ENCODE results near the gene FHIT.

The FHIT gene

GRCh38 chr3:60810881-60811280 is 440.4 kb downstream of the FHIT start:
- in situ Hi-C loops (cut with HindIII; ENCODE audit: low sequenced_read_pairs) = no loop called here
- H3K4me3 ChIP-seq (ENCODE audit: low read depth, low read length) = no peak overlapping the region
- no peak for TF ChIP-seq CTCF (IDR thresholded peaks at IDR 0.05; ENCODE audit: low read depth, low read length, missing control alignments)

DNA sequence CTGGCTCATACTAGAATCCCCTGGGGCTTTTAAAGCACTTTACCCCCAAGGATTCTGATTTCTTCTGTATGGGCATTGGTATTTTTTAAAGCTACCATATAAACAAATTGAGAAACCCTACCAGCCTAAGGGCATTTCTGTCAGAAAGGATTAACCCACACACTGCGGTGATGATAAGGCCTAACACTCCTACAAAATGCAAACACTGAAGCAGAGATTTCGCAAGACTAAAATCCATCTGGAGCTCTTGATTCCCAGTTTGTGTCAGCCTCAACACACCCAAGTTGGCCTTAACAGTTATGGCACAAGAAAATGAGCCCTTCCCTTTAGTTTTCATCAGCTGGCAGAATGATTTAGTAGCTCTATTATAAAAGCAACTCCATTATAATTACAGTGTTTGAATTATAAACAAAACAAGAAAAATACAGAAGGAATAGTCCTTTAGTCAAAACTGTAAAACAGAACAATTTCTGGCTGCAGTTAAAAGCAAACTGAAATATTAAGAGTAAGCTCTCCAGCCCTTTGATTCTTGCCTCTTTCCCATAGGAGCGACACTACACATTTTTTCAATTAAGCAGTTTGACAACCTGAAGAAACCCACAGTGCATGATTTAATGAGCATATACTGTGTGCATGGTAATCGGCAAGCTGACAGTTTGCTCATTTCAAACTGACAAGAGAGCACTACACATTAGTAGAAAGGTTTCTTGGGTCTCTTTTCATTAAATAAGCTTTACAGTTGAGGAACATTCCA is 441.2 kb downstream of the FHIT start:
- in situ Hi-C loops (cut with HindIII; ENCODE audit: low sequenced_read_pairs) = no loop called here
- no peak for TF ChIP-seq CTCF (IDR thresholded peaks at IDR 0.05; ENCODE audit: low read depth, low read length, missing control alignments)
- H3K4me3 ChIP-seq (ENCODE audit: low read depth, low read length) = no peak overlapping the region
- no peak for DNase-seq (ENCODE audit: low read depth)

More at GRCh38 chr3:60810881-60811280, 440.4 kb downstream of the FHIT start:
- DNase-seq (ENCODE audit: low read depth) = no peak

GRCh38 chr3:60803216-60804173 is 447.8 kb downstream of the FHIT start:
- TF ChIP-seq CTCF (IDR thresholded peaks at IDR 0.05; ENCODE audit: low read depth, low read length, missing control alignments) = no peak

DNA sequence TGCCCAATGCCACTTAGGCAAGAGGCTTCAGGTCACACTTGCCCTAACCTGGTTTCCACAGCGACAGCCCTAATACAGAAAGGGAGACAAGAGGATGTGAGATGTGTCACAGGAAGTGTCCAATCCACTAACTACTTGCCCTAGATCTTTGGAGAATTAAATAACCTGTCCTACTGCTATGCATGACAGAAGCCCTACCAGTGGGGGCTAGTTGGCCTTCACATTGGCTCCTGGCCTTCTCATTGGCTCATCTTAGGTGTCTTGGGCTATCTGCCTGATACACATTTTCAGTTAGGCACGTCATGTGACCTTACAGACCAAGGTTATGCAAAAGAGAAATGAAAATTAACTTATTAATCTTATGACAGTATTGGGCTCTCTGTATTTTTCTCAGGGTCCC is 449.9 kb downstream of the FHIT start:
- no peak for DNase-seq (ENCODE audit: low read depth)
- in situ Hi-C loops (cut with HindIII; ENCODE audit: low sequenced_read_pairs) = no loop called here
- H3K4me3 ChIP-seq (ENCODE audit: low read depth, low read length) = no peak overlapping the region
- no peak for TF ChIP-seq CTCF (IDR thresholded peaks at IDR 0.05; ENCODE audit: low read depth, low read length, missing control alignments)

More at GRCh38 chr3:60803216-60804173, 447.8 kb downstream of the FHIT start:
- DNase-seq (ENCODE audit: low read depth) = no peak
- no peak overlapping the region for H3K4me3 ChIP-seq (ENCODE audit: low read depth, low read length)
- in situ Hi-C loops (cut with HindIII; ENCODE audit: low sequenced_read_pairs) = no loop called here

DNA sequence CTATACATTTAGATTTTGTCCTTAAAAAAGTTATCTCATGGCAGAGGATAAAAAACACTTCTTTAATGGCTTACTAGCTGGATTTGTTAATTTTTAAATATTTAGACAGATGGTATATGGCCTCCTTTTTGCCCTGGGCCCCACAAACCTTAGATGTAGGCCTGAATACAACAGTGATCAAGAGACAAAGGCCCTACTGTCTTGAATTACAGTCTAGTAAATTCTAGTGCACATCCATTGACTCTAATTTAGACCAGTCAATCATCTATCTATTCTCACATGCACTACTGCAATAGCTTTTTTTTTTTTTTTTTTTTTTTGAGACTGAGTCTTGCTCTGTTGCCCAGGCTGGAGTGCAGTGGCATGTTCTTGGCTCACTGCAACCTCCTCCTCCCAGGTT is 452.8 kb downstream of the FHIT start:
- in situ Hi-C loops (cut with HindIII; ENCODE audit: low sequenced_read_pairs) = no loop called here
- TF ChIP-seq CTCF (IDR thresholded peaks at IDR 0.05; ENCODE audit: low read depth, low read length, missing control alignments) = no peak
- DNase-seq (ENCODE audit: low read depth) = no peak
- H3K4me3 ChIP-seq (ENCODE audit: low read depth, low read length) = no peak overlapping the region

- no peak overlapping the region for H3K4me3 ChIP-seq (ENCODE audit: low read depth, low read length)
- no peak for TF ChIP-seq CTCF (IDR thresholded peaks at IDR 0.05; ENCODE audit: low read depth, low read length, missing control alignments)
- in situ Hi-C loops (cut with HindIII; ENCODE audit: low sequenced_read_pairs) = no loop called here
- no peak for DNase-seq (ENCODE audit: low read depth)
Measured at GRCh38 chr3:60792249-60792852, 458.9 kb downstream of the FHIT start.

All from astrocyte of the cerebellum (primary cell).